Measurements from ENCODE around the gene ZMPSTE24. TPM values are rescaled to one million over a fixed set of nuclear protein-coding genes. Genes with fewer than 3 reads are reported as not detected.

ZMPSTE24 gene
- total RNA-seq, 1 experiment from 2014 or later: 39.6 TPM

DNA sequence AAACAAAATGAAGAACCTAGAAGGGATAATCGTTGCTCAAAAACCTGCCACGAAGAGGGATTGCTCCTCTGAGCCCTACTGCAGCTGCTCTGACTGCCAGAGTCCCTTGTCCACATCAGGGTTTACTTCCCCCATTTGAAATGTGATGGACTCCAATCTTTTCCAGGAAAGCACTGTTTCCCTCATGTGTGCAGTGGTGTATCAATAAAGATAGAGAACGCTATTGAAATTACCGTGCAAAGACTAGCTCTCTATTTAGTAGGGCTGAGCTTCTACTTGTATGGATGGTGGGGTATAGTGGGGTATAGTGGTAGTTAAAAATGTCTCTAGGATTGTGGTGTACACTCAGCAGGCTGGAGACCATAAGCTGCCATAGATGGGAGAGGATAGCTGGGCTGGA, 6.6 kb upstream of the ZMPSTE24 start:
- no TSS peak for BruUV-seq (replicated peaks)
- ChIA-PET POLR2A (no interaction called here), CTCF (no interaction called here), RAD21 (ENCODE audit: low non-redundant PET in 1 of 2, low total read pairs in 2 of 2, uncharacterized antibody in 2 of 2, unreplicated experiment in 2 of 2) (no interaction called here)
- no peaks in the 10 kb centered on the region for H3K9me3 ChIP-seq (ENCODE audit: control insufficient read depth in 1 of 2, insufficient read depth in 1 of 2, low read depth in 1 of 2, low read length in 2 of 2)
- peaks cover 6% of the 10 kb centered on the region for H3K79me2 ChIP-seq (ENCODE audit: insufficient read depth, low read length)
- no peak for DNase-seq (ENCODE audit: low read depth, low spot score)
- H4K20me1 ChIP-seq (ENCODE audit: insufficient read depth): no peaks in the 10 kb centered on the region
- no peaks in the 10 kb centered on the region for H3K9me2 ChIP-seq (ENCODE audit: insufficient read depth)
- TF ChIP-seq CBX3 (IDR thresholded peaks at IDR 0.05; ENCODE audit: low read depth) (no peak), EGR1 (IDR thresholded peaks at IDR 0.05; ENCODE audit: low read depth) (no peak), EZH2phosphoT487 (IDR thresholded peaks at IDR 0.05; ENCODE audit: borderline replicate concordance) (no peak), SP1 (IDR thresholded peaks at IDR 0.05; ENCODE audit: low read depth) (no peak), EZH2 (IDR thresholded peaks at IDR 0.05) (no peak), ZNF274 (IDR thresholded peaks at IDR 0.05; ENCODE audit: low read depth, low read length) (no peak), YY1 (IDR thresholded peaks at IDR 0.05; ENCODE audit: extremely low read depth, insufficient replicate concordance, low read depth, low read length) (no peak), ZFX (IDR thresholded peaks at IDR 0.05) (no peak), MAX (IDR thresholded peaks at IDR 0.05) (no peak), ELF1 (IDR thresholded peaks at IDR 0.05; ENCODE audit: borderline replicate concordance, low read depth) (no peak), CEBPB (IDR thresholded peaks at IDR 0.05; ENCODE audit: low read depth) (no peak), SRF (IDR thresholded peaks at IDR 0.05; ENCODE audit: low read depth) (no peak), SIN3A (IDR thresholded peaks at IDR 0.05; ENCODE audit: low read depth) (no peak), ATF3 (IDR thresholded peaks at IDR 0.05) (no peak), POLR2A (IDR thresholded peaks at IDR 0.05; ENCODE audit: borderline replicate concordance, extremely low read depth, insufficient read depth, insufficient read length) (no peak), JUND (IDR thresholded peaks at IDR 0.05) (no peak), FOSL1 (IDR thresholded peaks at IDR 0.05; ENCODE audit: low read depth) (no peak), REST (IDR thresholded peaks at IDR 0.05; ENCODE audit: low read depth) (no peak)
- H3K4me1 ChIP-seq (ENCODE audit: control insufficient read depth in 1 of 2, insufficient read depth in 2 of 2, low read length in 2 of 2): peaks cover 1 to 6% of the 10 kb centered on the region in 2 experiments
- ATAC-seq: no peak
- no peak overlapping the region for H3K4me3 ChIP-seq (replicated peaks in 1 of 2; ENCODE audit: low read depth in 1 of 2, low read length in 2 of 2)
- no peak overlapping the region for H3K9ac ChIP-seq (ENCODE audit: low read length)
- H3K27me3 ChIP-seq (ENCODE audit: insufficient read depth, low read length): no peaks in the 10 kb centered on the region
- H3K27ac ChIP-seq (ENCODE audit: low read depth, low read length): no peak overlapping the region
- intact Hi-C loops (cut with micrococcal nuclease): no loop called here
- no peaks in the 10 kb centered on the region for H3K36me3 ChIP-seq (ENCODE audit: control insufficient read depth in 1 of 2, insufficient read depth in 2 of 2, low read length in 2 of 2)
- no peak overlapping the region for H3K4me2 ChIP-seq (ENCODE audit: low read length)
- no peak overlapping the region for H2AFZ ChIP-seq (ENCODE audit: low read depth, low read length, poor library complexity, severe bottlenecking)
